ENCODE data around the gene PPP1R3G. TPM values are rescaled to one million over a fixed set of nuclear protein-coding genes. Genes with fewer than 3 reads are reported as not detected.

Gene PPP1R3G
- total and polyA plus RNA-seq, 2 of the 13 experiments (the other 11 are each of a cell fraction or from before 2014, with no cell fraction given) = 1.2 to 1.3 TPM

GRCh38 chr6:5119090-5119951 is 34.2 kb downstream of the PPP1R3G start (continued):
- TF ChIP-seq GLMP (CRISPR knock-in tag; IDR thresholded peaks at IDR 0.05; ENCODE audit: borderline replicate concordance) (no peak), ZNF337 (CRISPR knock-in tag; IDR thresholded peaks at IDR 0.05; ENCODE audit: borderline replicate concordance, low read depth) (no peak), ZNF205 (CRISPR knock-in tag; IDR thresholded peaks at IDR 0.05) (no peak), ZNF101 (CRISPR knock-in tag; IDR thresholded peaks at IDR 0.05; ENCODE audit: borderline replicate concordance, low read depth) (no peak), HNF1B (CRISPR knock-in tag; IDR thresholded peaks at IDR 0.05) (peak; percentile 96), ARID3A (IDR thresholded peaks at IDR 0.05; ENCODE audit: low read depth, low read length) (peak; percentile 75), RXRA (CRISPR knock-in tag; IDR thresholded peaks at IDR 0.05) (no peak)
